Right lung (tissue), 5 donors: Measurements from ENCODE around the gene BICDL2. TPM values are rescaled to one million over a fixed set of nuclear protein-coding genes. Genes with fewer than 3 reads are reported as not detected.

Experiments used
- DNase-seq, 2 donors: peaks; one replicate each; pipeline ENCODE4 v3.0.0-alpha.2; 2013
- polyA plus RNA-seq, 5 donors: library from polyadenylated mRNA; unstranded; fragments of 120-200 nt; gene quantifications; one replicate each; pipeline versions ENCODE4 v1.2.1 to v1.2.3, GENCODE V29; 2013; ENCODE audit warnings: inconsistent platforms in 1 of 5, low replicate concordance in 1 of 5; ENCODE audit not compliant: insufficient read length in 5 of 5, insufficient read depth in 1 of 5

The BICDL2 gene
- polyA plus RNA-seq, 5 donors: 2.2 to 5.1 (median 2.6) TPM

GRCh38 chr16:3049921-3050481, 13.3 kb upstream of the BICDL2 start:
- DNase-seq: no peak

- DNase-seq: no peak
These were observed 10.6 kb upstream of the BICDL2 start for GRCh38 chr16:3047387-3047720.

- no peak for DNase-seq
These were observed 10.1 kb upstream of the BICDL2 start for GRCh38 chr16:3046641-3047386.

GRCh38 chr16:3045758-3046640, 9.3 kb upstream of the BICDL2 start, which contains the start of gene MMP25:
Gene MMP25 (plus strand): TSS chr16:3046561. CDS start chr16:3046918, 357 bp downstream.
- DNase-seq: no peak

GRCh38 chr16:3044708-3045107, 8.0 kb upstream of the BICDL2 start:
- no peak for DNase-seq

- no peak for DNase-seq
These were observed 5.6 kb upstream of the BICDL2 start for GRCh38 chr16:3042376-3042775.

GRCh38 chr16:3038896-3039295, 2.2 kb upstream of the BICDL2 start:
- no peak for DNase-seq

GRCh38 chr16:3038256-3038655, 1.5 kb upstream of the BICDL2 start:
- no peak for DNase-seq

- no peak for DNase-seq
These were observed 595 bp downstream of the BICDL2 start for GRCh38 chr16:3035972-3036725.

GRCh38 chr16:3035289-3035971, 1.3 kb downstream of the BICDL2 start:
- no peak for DNase-seq

GRCh38 chr16:3032624-3033023, 4.1 kb downstream of the BICDL2 start:
- no peak for DNase-seq

GRCh38 chr16:3030222-3031212, 6.2 kb downstream of the BICDL2 start:
- DNase-seq: no peak

- DNase-seq: no peak
These were observed 7.1 kb downstream of the BICDL2 start for GRCh38 chr16:3029491-3030221.

GRCh38 chr16:3028716-3029319, 7.9 kb downstream of the BICDL2 start:
- no peak for DNase-seq

- DNase-seq: peak in 1 of 2 donors; percentile 72
These were observed 8.6 kb downstream of the BICDL2 start for GRCh38 chr16:3027983-3028715.

- no peak for DNase-seq
These were observed 9.3 kb downstream of the BICDL2 start for GRCh38 chr16:3027489-3027795.

- DNase-seq: no peak
These were observed 9.9 kb downstream of the BICDL2 start for GRCh38 chr16:3026609-3027488.
